DMS153 treated with DMSO at 0.1 percent for 48 hours (cell line): ENCODE results near the gene ST3GAL3.

Experiments used
- DNase-seq: peaks from one replicate; lab custom pipeline; 2025; ENCODE audit not compliant: unreplicated experiment; lab: John Stamatoyannopoulos, UW

The ST3GAL3 gene

GRCh38 chr1:43908226-43908625 lies 200.9 kb downstream of the ST3GAL3 start:
- no peak for DNase-seq

GRCh38 chr1:43908858-43909257 lies 201.5 kb downstream of the ST3GAL3 start:
- no peak for DNase-seq

GRCh38 chr1:43910343-43910742 lies 203.0 kb downstream of the ST3GAL3 start:
- no peak for DNase-seq

- DNase-seq, result no peak
Measured at GRCh38 chr1:43912607-43913006, 205.3 kb downstream of the ST3GAL3 start.

- DNase-seq, result no peak
Measured at GRCh38 chr1:43913051-43913501, 205.7 kb downstream of the ST3GAL3 start.

- no peak for DNase-seq
Measured at GRCh38 chr1:43913666-43914360, 206.5 kb downstream of the ST3GAL3 start.

GRCh38 chr1:43914576-43915525 lies 207.5 kb downstream of the ST3GAL3 start:
- no peak for DNase-seq

- DNase-seq, result no peak
Measured at GRCh38 chr1:43919906-43920305, 212.6 kb downstream of the ST3GAL3 start.

GRCh38 chr1:43921022-43921421 lies 213.7 kb downstream of the ST3GAL3 start:
- DNase-seq, result no peak

GRCh38 chr1:43924516-43924915 lies 217.2 kb downstream of the ST3GAL3 start:
- no peak for DNase-seq

- no peak for DNase-seq
Measured at GRCh38 chr1:43925846-43926245, 218.5 kb downstream of the ST3GAL3 start.

GRCh38 chr1:43930168-43930948 lies 223.0 kb downstream of the ST3GAL3 start:
- no peak for DNase-seq

- DNase-seq, result no peak
Measured at GRCh38 chr1:43930949-43931275, 223.6 kb downstream of the ST3GAL3 start.

GRCh38 chr1:43931711-43932660 lies 224.7 kb downstream of the ST3GAL3 start:
- no peak for DNase-seq

- no peak for DNase-seq
Measured at GRCh38 chr1:43932786-43933385, 225.6 kb downstream of the ST3GAL3 start.

GRCh38 chr1:43933386-43934100 lies 226.2 kb downstream of the ST3GAL3 start, which contains the start of gene ARTN:
TSS of gene ARTN (plus strand) at chr1:43933801. CDS start at chr1:43935657, 1,856 bp downstream.
- DNase-seq, result peak; percentile 54

GRCh38 chr1:43934101-43934985 lies 227.0 kb downstream of the ST3GAL3 start:
- peak; percentile 76 for DNase-seq

GRCh38 chr1:43934986-43935324 lies 227.6 kb downstream of the ST3GAL3 start:
- no peak for DNase-seq
